ENCODE results near the gene CDH18.

DNA sequence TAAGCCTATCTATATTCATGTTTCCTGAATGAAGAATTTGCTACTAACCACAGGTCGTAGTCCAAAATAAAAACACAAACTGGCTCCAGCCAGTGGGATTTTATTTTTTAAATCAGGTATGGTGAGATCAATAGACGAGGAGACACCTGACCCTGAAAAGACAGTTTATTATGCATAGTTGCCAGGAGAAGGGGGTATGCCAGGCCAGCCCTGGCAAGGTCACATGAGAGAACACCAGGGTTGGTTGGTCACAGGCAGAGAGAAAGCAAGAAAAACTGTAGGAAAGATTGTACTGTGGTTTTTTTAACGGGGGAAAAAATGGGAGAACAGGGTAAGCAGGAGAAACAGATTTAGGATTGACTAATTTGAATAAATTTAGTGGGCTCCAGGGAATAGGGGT is 125.3 kb downstream of the CDH18 start:
- TF ChIP-seq, protein P1, sequence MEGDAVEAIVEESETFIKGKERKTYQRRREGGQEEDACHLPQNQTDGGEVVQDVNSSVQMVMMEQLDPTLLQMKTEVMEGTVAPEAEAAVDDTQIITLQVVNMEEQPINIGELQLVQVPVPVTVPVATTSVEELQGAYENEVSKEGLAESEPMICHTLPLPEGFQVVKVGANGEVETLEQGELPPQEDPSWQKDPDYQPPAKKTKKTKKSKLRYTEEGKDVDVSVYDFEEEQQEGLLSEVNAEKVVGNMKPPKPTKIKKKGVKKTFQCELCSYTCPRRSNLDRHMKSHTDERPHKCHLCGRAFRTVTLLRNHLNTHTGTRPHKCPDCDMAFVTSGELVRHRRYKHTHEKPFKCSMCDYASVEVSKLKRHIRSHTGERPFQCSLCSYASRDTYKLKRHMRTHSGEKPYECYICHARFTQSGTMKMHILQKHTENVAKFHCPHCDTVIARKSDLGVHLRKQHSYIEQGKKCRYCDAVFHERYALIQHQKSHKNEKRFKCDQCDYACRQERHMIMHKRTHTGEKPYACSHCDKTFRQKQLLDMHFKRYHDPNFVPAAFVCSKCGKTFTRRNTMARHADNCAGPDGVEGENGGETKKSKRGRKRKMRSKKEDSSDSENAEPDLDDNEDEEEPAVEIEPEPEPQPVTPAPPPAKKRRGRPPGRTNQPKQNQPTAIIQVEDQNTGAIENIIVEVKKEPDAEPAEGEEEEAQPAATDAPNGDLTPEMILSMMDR (conservative IDR thresholded peaks at IDR 0.05; ENCODE audit: low read depth, low read length) = no peak
- TF ChIP-seq EZH2 (IDR thresholded peaks at IDR 0.05; ENCODE audit: low read length, unreplicated experiment) = no peak
- no peak for TF ChIP-seq EZH2phosphoT487 (IDR thresholded peaks at IDR 0.05; ENCODE audit: borderline replicate concordance, low read length)
